PC-9 (cell line): ENCODE measurements around the gene TPD52L1. TPM values are rescaled to one million over a fixed set of nuclear protein-coding genes. Genes with fewer than 3 reads are reported as not detected.

ENCODE experiments used
- BruUV-seq: library from RNA; stranded (reverse); fragments of 400-500 nt; replicated peaks from 2 replicates; lab custom pipeline; 2021; lab: Mats Ljungman, UMichigan
- CTCF ChIA-PET: fragments of 300-600 bp; sonication (Branson Sonifier 250); formaldehyde crosslinking; loops from one replicate; lab custom pipeline; 2022; ENCODE audit warnings: antibody characterized with exemption; lab: Charles Lee
- POLR2A ChIA-PET: fragments of 300-600 bp; sonication (Branson Sonifier 250); formaldehyde crosslinking; loops from one replicate; lab custom pipeline; 2022; ENCODE audit warnings: antibody characterized with exemption; ENCODE audit not compliant: unreplicated experiment; lab: Charles Lee
- DNase-seq, 2 experiments: peaks; one replicate each; pipeline versions ENCODE4 v3.0.0 to v3.0.0-alpha.2; 2015 to 2022; ENCODE audit warnings: mixed read lengths in 1 of 2
- H2AFZ ChIP-seq: fragments of 200-600 bp; sonication (generic); 2 replicates; pipeline ENCODE4 v1.8.1; 2017; ENCODE audit warnings: antibody characterized with exemption
- H3F3A ChIP-seq: fragments of 200-600 bp; sonication (generic); 2 replicates; pipeline ENCODE4 v1.8.1; 2017; ENCODE audit warnings: antibody characterized with exemption, mild to moderate bottlenecking, low read depth; ENCODE audit not compliant: insufficient read depth
- H3K27ac ChIP-seq: fragments of 200-600 bp; sonication (generic); 2 replicates; pipeline ENCODE4 v1.6.1; 2016; ENCODE audit warnings: mixed run types
- H3K27me3 ChIP-seq: fragments of 200-600 bp; sonication (generic); 2 replicates; pipeline ENCODE4 v1.6.1; 2016; ENCODE audit warnings: low read depth, mixed run types; ENCODE audit not compliant: insufficient read depth
- H3K36me3 ChIP-seq: fragments of 200-600 bp; sonication (generic); 2 replicates; pipeline ENCODE4 v1.6.1; 2016; ENCODE audit warnings: low read depth, mixed run types
- H3K4me1 ChIP-seq: fragments of 200-600 bp; sonication (generic); replicated peaks from 2 replicates; pipeline ENCODE4 v1.6.1; 2016; ENCODE audit warnings: mixed run types; ENCODE audit not compliant: insufficient read depth
- H3K4me2 ChIP-seq: fragments of 200-600 bp; sonication (generic); 2 replicates; pipeline ENCODE4 v1.6.1; 2017; ENCODE audit warnings: mixed run types
- H3K4me3 ChIP-seq: fragments of 200-600 bp; sonication (generic); 2 replicates; pipeline ENCODE4 v1.6.1; 2016; ENCODE audit warnings: mixed run types
- H3K79me2 ChIP-seq: fragments of 200-600 bp; sonication (generic); 2 replicates; pipeline ENCODE4 v1.6.1; 2017; ENCODE audit warnings: low read depth, mixed run types
- H3K9me2 ChIP-seq: fragments of 200-600 bp; sonication (generic); 2 replicates; pipeline ENCODE4 v1.8.1; 2017; ENCODE audit warnings: mild to moderate bottlenecking; ENCODE audit not compliant: insufficient read depth
- H3K9me3 ChIP-seq: fragments of 200-600 bp; sonication (generic); 2 replicates; pipeline ENCODE4 v1.8.1; 2016; ENCODE audit warnings: low read depth; ENCODE audit not compliant: insufficient read depth
- H4K20me1 ChIP-seq: fragments of 200-600 bp; sonication (generic); 2 replicates; pipeline ENCODE4 v1.8.1; 2017; ENCODE audit not compliant: insufficient read depth
- CTCF ChIP-seq: fragments of 200-600 bp; sonication (generic); conservative IDR thresholded peaks from 2 replicates; pipeline ENCODE4 v1.6.1; 2017; ENCODE audit warnings: mixed run types, antibody characterized with exemption, mild to moderate bottlenecking, moderate library complexity
- EZH2 ChIP-seq: fragments of 200-600 bp; sonication (generic); IDR thresholded peaks from 2 replicates; pipeline ENCODE4 v1.8.0; 2017; ENCODE audit warnings: antibody characterized with exemption, low read depth
- intact Hi-C: fragments of 100-400 bp; cut with micrococcal nuclease; formaldehyde crosslinking; loops from one replicate; pipeline ENCODE4 v1.10.0; 2022; ENCODE audit not compliant: unreplicated experiment
- total RNA-seq: library from RNA; stranded (reverse); gene quantifications from 2 replicates; pipeline ENCODE4 v1.2.3, GENCODE V29; 2021

The TPD52L1 gene
- total RNA-seq, 1 experiment from 2014 or later, result 203 TPM

GRCh38 chr6:125138083-125138482 is 15.5 kb upstream of the TPD52L1 start:
- no peak for TF ChIP-seq EZH2
- TF ChIP-seq CTCF, result no peak
- H3K36me3 ChIP-seq, result no peaks in the 10 kb centered on the region
- BruUV-seq, result no TSS peak
- H3K4me3 ChIP-seq, result no peak overlapping the region
- no peaks in the 10 kb centered on the region for H3F3A ChIP-seq
- H3K4me2 ChIP-seq, result no peak overlapping the region
- ChIA-PET POLR2A (no interaction called here), CTCF (no interaction called here)
- no peak for DNase-seq
- no peaks in the 10 kb centered on the region for H3K9me3 ChIP-seq
- intact Hi-C loops, result no loop called here
- H3K79me2 ChIP-seq, result no peaks in the 10 kb centered on the region
- H3K4me1 ChIP-seq, result no peaks in the 10 kb centered on the region
- no peak overlapping the region for H2AFZ ChIP-seq
- H3K9me2 ChIP-seq, result no peaks in the 10 kb centered on the region
- no peaks in the 10 kb centered on the region for H3K27me3 ChIP-seq
- H3K27ac ChIP-seq, result no peak overlapping the region
- no peaks in the 10 kb centered on the region for H4K20me1 ChIP-seq

- POLR2A ChIA-PET, result no interaction called here
Observed at GRCh38 chr6:125140808-125141207, 12.8 kb upstream of the TPD52L1 start.

GRCh38 chr6:125142618-125143017 is 11.0 kb upstream of the TPD52L1 start:
- H3K9me2 ChIP-seq, result no peaks in the 10 kb centered on the region
- no peak overlapping the region for H3K27ac ChIP-seq
- H3F3A ChIP-seq, result no peaks in the 10 kb centered on the region
- no peaks in the 10 kb centered on the region for H3K36me3 ChIP-seq
- no peak overlapping the region for H3K4me3 ChIP-seq
- TF ChIP-seq CTCF (no peak), EZH2 (no peak)
- no peak overlapping the region for H2AFZ ChIP-seq
- CTCF ChIA-PET, result no interaction called here
- POLR2A ChIA-PET, result no interaction called here
- intact Hi-C loops, result no loop called here
- no peak for DNase-seq
- no TSS peak for BruUV-seq
- H3K79me2 ChIP-seq, result no peaks in the 10 kb centered on the region
- H3K9me3 ChIP-seq, result no peaks in the 10 kb centered on the region
- H3K27me3 ChIP-seq, result no peaks in the 10 kb centered on the region
- no peaks in the 10 kb centered on the region for H4K20me1 ChIP-seq
- no peaks in the 10 kb centered on the region for H3K4me1 ChIP-seq
- H3K4me2 ChIP-seq, result no peak overlapping the region

More at GRCh38 chr6:125140808-125141207, 12.8 kb upstream of the TPD52L1 start:
- Histone ChIP-seq H3K36me3 (no peaks in the 10 kb centered on the region), H3K9me2 (no peaks in the 10 kb centered on the region), H3K4me1 (no peaks in the 10 kb centered on the region), H3K27ac (no peak overlapping the region), H3K79me2 (no peaks in the 10 kb centered on the region), H3K4me2 (no peak overlapping the region), H3K9me3 (no peaks in the 10 kb centered on the region), H2AFZ (no peak overlapping the region), H3F3A (no peaks in the 10 kb centered on the region), H4K20me1 (no peaks in the 10 kb centered on the region), H3K4me3 (no peak overlapping the region), H3K27me3 (no peaks in the 10 kb centered on the region)
- DNase-seq, result no peak
- TF ChIP-seq EZH2 (no peak), CTCF (no peak)
- no TSS peak for BruUV-seq
- CTCF ChIA-PET, result no interaction called here
- intact Hi-C loops, result no loop called here
